ENCODE measurements around the gene ACTA2. TPM values are rescaled to one million over a fixed set of nuclear protein-coding genes. Genes with fewer than 3 reads are reported as not detected.

ACTA2 gene
- total RNA-seq, 4 donors from 2014 or later = 340 to 708 (median 458) TPM

- TF ChIP-seq EP300 (IDR thresholded peaks at IDR 0.05) = no peak
- TF ChIP-seq POLR2A (IDR thresholded peaks at IDR 0.05) = no peak
- TF ChIP-seq CTCF (IDR thresholded peaks at IDR 0.05) = no peak
- no peak overlapping the region for H3K4me3 ChIP-seq
- H3K27me3 ChIP-seq = no peaks in the 10 kb centered on the region
- no peak overlapping the region for H3K27ac ChIP-seq
- H3K4me1 ChIP-seq = no peaks in the 10 kb centered on the region
- WGBS, 2 donors = 97% methylated on average over 6 of the region's 6 CpGs
- no peak for DNase-seq (ENCODE audit: low spot score in 2 of 2)
- no peaks in the 10 kb centered on the region for H3K9me3 ChIP-seq
- H3K36me3 ChIP-seq = no peaks in the 10 kb centered on the region
Observed at GRCh38 chr10:88958721-88959120, 6.1 kb upstream of the ACTA2 start.

GRCh38 chr10:88957381-88957780 lies 4.8 kb upstream of the ACTA2 start:
- no peaks in the 10 kb centered on the region for H3K9me3 ChIP-seq
- no peak overlapping the region for H3K27ac ChIP-seq
- TF ChIP-seq POLR2A (IDR thresholded peaks at IDR 0.05) (no peak), CTCF (IDR thresholded peaks at IDR 0.05) (no peak), EP300 (IDR thresholded peaks at IDR 0.05) (no peak)
- no peak for DNase-seq (ENCODE audit: low spot score in 2 of 2)
- no peaks in the 10 kb centered on the region for H3K36me3 ChIP-seq
- no peaks in the 10 kb centered on the region for H3K27me3 ChIP-seq
- 89% methylated on average over 1 of the region's 1 CpG for WGBS, 2 donors
- peaks cover 0 to 7% (median under 1%) of the 10 kb centered on the region in 4 donors for H3K4me1 ChIP-seq
- no peak overlapping the region for H3K4me3 ChIP-seq

- H3K4me3 ChIP-seq = no peak overlapping the region
- 85 to 89% methylated on average over 4 of the region's 4 CpGs for WGBS, 2 donors
- H3K4me1 ChIP-seq = peaks cover 0 to 32% (median 9%) of the 10 kb centered on the region in 4 donors
- no peaks in the 10 kb centered on the region for H3K36me3 ChIP-seq
- TF ChIP-seq POLR2A (IDR thresholded peaks at IDR 0.05) (no peak), EP300 (IDR thresholded peaks at IDR 0.05) (no peak), CTCF (IDR thresholded peaks at IDR 0.05) (no peak)
- no peak for DNase-seq (ENCODE audit: low spot score in 2 of 2)
- no peaks in the 10 kb centered on the region for H3K9me3 ChIP-seq
- H3K27me3 ChIP-seq = no peaks in the 10 kb centered on the region
- H3K27ac ChIP-seq = no peak overlapping the region
Observed at GRCh38 chr10:88954458-88955083, 2.0 kb upstream of the ACTA2 start.

GRCh38 chr10:88953662-88954061 lies 1.1 kb upstream of the ACTA2 start:
- H3K9me3 ChIP-seq = no peaks in the 10 kb centered on the region
- no peaks in the 10 kb centered on the region for H3K36me3 ChIP-seq
- no peak overlapping the region for H3K4me3 ChIP-seq
- peaks cover 0 to 32% (median 9%) of the 10 kb centered on the region in 4 donors for H3K4me1 ChIP-seq
- peak overlapping the region in 2 of 4 donors; percentile 91 to 94 for H3K27ac ChIP-seq
- H3K27me3 ChIP-seq = no peaks in the 10 kb centered on the region
- WGBS, 2 donors = 85 to 93% methylated on average over 5 of the region's 5 CpGs
- no peak for DNase-seq (ENCODE audit: low spot score in 2 of 2)
- TF ChIP-seq CTCF (IDR thresholded peaks at IDR 0.05) = no peak
- TF ChIP-seq EP300 (IDR thresholded peaks at IDR 0.05) = no peak
- no peak for TF ChIP-seq POLR2A (IDR thresholded peaks at IDR 0.05)

GRCh38 chr10:88949912-88950837 lies 2.4 kb downstream of the ACTA2 start:
- Histone ChIP-seq H3K27ac (peak overlapping the region; percentile 68 to 94 (median 85)), H3K27me3 (no peaks in the 10 kb centered on the region), H3K9me3 (no peaks in the 10 kb centered on the region), H3K4me3 (peak overlapping the region in 2 of 4 donors; percentile 21 to 29), H3K4me1 (peaks cover 0 to 32% (median 10%) of the 10 kb centered on the region in 4 donors), H3K36me3 (no peaks in the 10 kb centered on the region)
- TF ChIP-seq POLR2A (IDR thresholded peaks at IDR 0.05) = no peak
- no peak for TF ChIP-seq EP300 (IDR thresholded peaks at IDR 0.05)
- no peak for TF ChIP-seq CTCF (IDR thresholded peaks at IDR 0.05)
- no peak for DNase-seq (ENCODE audit: low spot score in 2 of 2)
- 51 to 70% methylated on average over 3 of the region's 3 CpGs for WGBS, 2 donors

Measured in tibial nerve (tissue), 4 donors.